Ovary (tissue), 9 donors: ENCODE results near the gene SCN2B. TPM values are rescaled to one million over a fixed set of nuclear protein-coding genes. Genes with fewer than 3 reads are reported as not detected.

ENCODE experiments used
- DNase-seq, 5 donors: peaks; one replicate each; pipeline ENCODE4 v3.0.0-alpha.2; 2019 to 2020
- H3K27ac ChIP-seq, 2 donors: fragments of 200-600 bp; one replicate each; pipeline versions ENCODE4 v1.5.1 to v1.8.0; 2019 to 2022
- H3K27me3 ChIP-seq: fragments of 200-600 bp; one replicate; pipeline ENCODE4 v1.8.0; 2022
- H3K36me3 ChIP-seq: fragments of 200-600 bp; sonication (generic); one replicate; pipeline ENCODE4 v1.5.1; 2019
- H3K4me1 ChIP-seq: one replicate; pipeline ENCODE4 v1.8.1; 2013; ENCODE audit warnings: mild to moderate bottlenecking, moderate library complexity; ENCODE audit not compliant: insufficient read depth
- H3K4me3 ChIP-seq: fragments of 200-600 bp; sonication (generic); one replicate; pipeline ENCODE4 v1.5.1; 2017
- H3K9me3 ChIP-seq, 2 donors: fragments of 200-600 bp in 1 of 2; sonication (generic) in 1 of 2; one replicate each; pipeline versions ENCODE4 v1.5.1 to v1.8.1; 2013 to 2019; ENCODE audit warnings: mild to moderate bottlenecking in 1 of 2, moderate library complexity in 1 of 2
- EP300 ChIP-seq: sonication (generic); formaldehyde crosslinking; IDR thresholded peaks from one replicate; pipeline ENCODE4 v1.6.1; 2017; ENCODE audit warnings: antibody characterized with exemption
- POLR2A ChIP-seq: fragments of 450-650 bp; IDR thresholded peaks from one replicate; pipeline ENCODE4 v1.6.1; 2017; ENCODE audit warnings: antibody characterized with exemption, mild to moderate bottlenecking, moderate library complexity
- WGBS, 3 donors: extraction: QIAGEN DNeasy Blood & Tissue Kit in 1 of 3; methylation state at CpG; one replicate each; pipeline versions ENCODE4 v1.1.5 to v1.1.7; 2013 to 2017; 5-methylcytosine and 5-hydroxymethylcytosine counted together
- intact Hi-C, 4 donors: fragments of 100-400 bp; cut with DNase I; formaldehyde crosslinking; loops; one replicate each; pipeline versions ENCODE4 v1.11.0 to v1.15.1; 2022 to 2023
- polyA plus RNA-seq, 2 donors: library from polyadenylated mRNA; stranded (reverse); fragments of 200-250 nt in 1 of 2; fragments of 350-450 nt in 1 of 2; fragmentation: Illumina TruSeq in 1 of 2; extraction: RNeasy Lipid Tissue Mini Kit (QIAGEN cat#74804) in 1 of 2; gene quantifications; one replicate each; pipeline ENCODE4 v1.2.3, GENCODE V29; 2013 to 2014
- total RNA-seq, 7 donors: library from RNA; depleted of rRNA in 2 of 7; stranded (reverse); fragments of >200 nt in 2 of 7; fragmentation: NEBNext Ultra II Directional in 3 of 7; extraction: Animal tissue kit (Norgen Biotek cat#: 25700) in 3 of 7; gene quantifications; one replicate each; pipeline versions ENCODE4 v1.1.0 to v1.2.4, GENCODE V29; 2016 to 2023
- TF ChIP-seq, protein P1 (sequence below), 3 donors: fragments of 450-650 bp in 2 of 3; fragments of 200-600 bp in 1 of 3; IDR thresholded peaks; one replicate each; pipeline versions ENCODE4 v1.5.1 to v1.8.0; 2016 to 2022; ENCODE audit warnings: antibody characterized with exemption in 3 of 3, mild to moderate bottlenecking in 1 of 3
- donor health status: DM: no; HTN: no; CAD: no; lungs with moderate emphysema.
- donor health status: DM: no; HTN: no; CAD: no.
- donor health status: Bipolar disorder and iron deficiency.
- donor health status: DM: yes; HTN: yes; CAD: no.
- donor health status: DM: no; HTN: no; CAD: no.
- donor health status: DM: yes; HTN: yes; CAD: no.

The SCN2B gene
- total and polyA plus RNA-seq, 9 donors: 0.11 to 2.1 (median 0.38) TPM

- WGBS, 3 donors: 72 to 81% (median 75%) methylated on average over 15 of the region's 15 CpGs
- DNase-seq: no peak
- intact Hi-C loops: no loop called here
- TF ChIP-seq, protein P1, sequence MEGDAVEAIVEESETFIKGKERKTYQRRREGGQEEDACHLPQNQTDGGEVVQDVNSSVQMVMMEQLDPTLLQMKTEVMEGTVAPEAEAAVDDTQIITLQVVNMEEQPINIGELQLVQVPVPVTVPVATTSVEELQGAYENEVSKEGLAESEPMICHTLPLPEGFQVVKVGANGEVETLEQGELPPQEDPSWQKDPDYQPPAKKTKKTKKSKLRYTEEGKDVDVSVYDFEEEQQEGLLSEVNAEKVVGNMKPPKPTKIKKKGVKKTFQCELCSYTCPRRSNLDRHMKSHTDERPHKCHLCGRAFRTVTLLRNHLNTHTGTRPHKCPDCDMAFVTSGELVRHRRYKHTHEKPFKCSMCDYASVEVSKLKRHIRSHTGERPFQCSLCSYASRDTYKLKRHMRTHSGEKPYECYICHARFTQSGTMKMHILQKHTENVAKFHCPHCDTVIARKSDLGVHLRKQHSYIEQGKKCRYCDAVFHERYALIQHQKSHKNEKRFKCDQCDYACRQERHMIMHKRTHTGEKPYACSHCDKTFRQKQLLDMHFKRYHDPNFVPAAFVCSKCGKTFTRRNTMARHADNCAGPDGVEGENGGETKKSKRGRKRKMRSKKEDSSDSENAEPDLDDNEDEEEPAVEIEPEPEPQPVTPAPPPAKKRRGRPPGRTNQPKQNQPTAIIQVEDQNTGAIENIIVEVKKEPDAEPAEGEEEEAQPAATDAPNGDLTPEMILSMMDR (IDR thresholded peaks at IDR 0.05): no peak
- no peaks in the 10 kb centered on the region for H3K27me3 ChIP-seq
- H3K27ac ChIP-seq: no peak overlapping the region
- no peaks in the 10 kb centered on the region for H3K36me3 ChIP-seq
- no peak overlapping the region for H3K4me3 ChIP-seq
- no peaks in the 10 kb centered on the region for H3K4me1 ChIP-seq
- no peaks in the 10 kb centered on the region for H3K9me3 ChIP-seq
Observed at GRCh38 chr11:118132385-118133151, 43.9 kb downstream of the SCN2B start.

DNA sequence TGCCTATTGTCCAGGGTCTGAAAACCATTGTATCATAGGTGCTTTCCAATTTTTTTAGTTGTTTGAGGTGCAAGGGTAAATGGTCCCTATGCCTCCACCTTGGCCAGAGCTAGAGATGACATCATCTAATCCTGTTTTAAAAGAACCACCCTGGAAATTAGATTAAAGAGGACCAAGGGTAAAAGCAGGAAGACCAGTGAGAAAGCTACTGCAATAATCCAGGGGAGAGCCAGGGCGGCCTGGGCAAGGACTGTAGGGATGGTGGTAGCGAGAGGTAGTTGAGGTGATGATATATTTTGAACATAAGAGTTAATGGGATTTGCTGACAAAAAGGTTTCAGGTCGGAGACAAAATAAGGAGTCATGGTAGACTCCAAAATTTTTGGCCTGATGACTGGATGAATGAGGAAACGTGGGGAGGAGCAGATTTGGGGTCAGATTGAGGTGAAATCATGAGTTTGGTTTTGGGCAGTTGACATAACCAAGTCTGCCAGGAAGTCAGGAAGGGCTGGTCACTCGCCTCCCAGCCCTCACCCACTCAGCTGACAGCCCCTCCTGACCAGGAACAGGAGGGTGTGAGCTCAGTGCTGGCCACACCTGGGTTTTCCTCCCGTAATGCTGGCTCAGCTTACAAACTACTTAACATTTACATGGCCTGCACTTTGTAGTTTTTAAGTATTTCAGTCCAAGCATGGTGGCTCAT, 46.8 kb downstream of the SCN2B start:
- Histone ChIP-seq H3K36me3 (no peaks in the 10 kb centered on the region), H3K27me3 (no peaks in the 10 kb centered on the region), H3K4me3 (no peak overlapping the region), H3K9me3 (no peaks in the 10 kb centered on the region), H3K27ac (no peak overlapping the region), H3K4me1 (no peaks in the 10 kb centered on the region)
- DNase-seq: no peak
- intact Hi-C loops: no loop called here
- TF ChIP-seq EP300 (no peak), POLR2A (no peak)
- TF ChIP-seq, protein P1 (IDR thresholded peaks at IDR 0.05): no peak
- 57 to 69% (median 60%) methylated on average over 6 of the region's 6 CpGs for WGBS, 3 donors

- Histone ChIP-seq H3K9me3 (no peaks in the 10 kb centered on the region), H3K4me3 (no peak overlapping the region), H3K27me3 (no peaks in the 10 kb centered on the region), H3K4me1 (no peaks in the 10 kb centered on the region), H3K27ac (no peak overlapping the region), H3K36me3 (no peaks in the 10 kb centered on the region)
- intact Hi-C loops: no loop called here
- WGBS, 3 donors: 27 to 33% (median 28%) methylated on average over 11 of the region's 11 CpGs
- DNase-seq: no peak
- TF ChIP-seq POLR2A: no peak
- TF ChIP-seq, protein P1 (IDR thresholded peaks at IDR 0.05): no peak
- no peak for TF ChIP-seq EP300
Observed at GRCh38 chr11:118128721-118129470, 47.5 kb downstream of the SCN2B start.

DNA sequence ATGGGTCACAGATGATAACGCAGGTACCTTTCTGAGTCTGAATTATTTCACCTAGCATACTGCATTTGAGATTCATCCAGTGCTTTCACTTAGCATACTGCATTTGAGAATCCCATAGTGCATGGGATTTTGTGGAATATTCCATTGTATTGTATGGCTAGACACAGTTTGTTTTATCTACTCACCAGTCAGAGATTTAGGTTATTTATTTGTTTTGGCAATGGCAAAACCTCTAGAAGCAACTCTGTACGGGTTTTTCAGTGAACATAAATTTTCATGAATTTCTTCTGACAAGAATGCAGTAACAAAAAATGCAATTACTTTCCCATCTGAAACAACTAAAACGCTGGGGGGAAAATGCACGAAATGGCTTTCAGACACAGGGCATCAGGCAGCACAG, 48.1 kb downstream of the SCN2B start:
- intact Hi-C loops: no loop called here
- Histone ChIP-seq H3K36me3 (no peaks in the 10 kb centered on the region), H3K27ac (no peak overlapping the region), H3K27me3 (no peaks in the 10 kb centered on the region), H3K4me3 (no peak overlapping the region), H3K9me3 (no peaks in the 10 kb centered on the region), H3K4me1 (no peaks in the 10 kb centered on the region)
- whole genome bisulfite sequencing, 3 donors: 8 to 15% (median 11%) methylated on average over 4 of the region's 4 CpGs
- DNase-seq: no peak
- no peak for TF ChIP-seq EP300
- TF ChIP-seq, protein P1 (IDR thresholded peaks at IDR 0.05): no peak
